NCI-H1417 treated with DMSO at 0.1 percent for 48 hours (cell line): ENCODE data around the gene MFSD1.
"Not testable (repeated sequence)": the region's sequence is repeated elsewhere in the genome, so short reads cannot be mapped to it uniquely, and the experiment has no call there.

Source experiments
- DNase-seq: peaks from one replicate; lab custom pipeline; 2025; lab: John Stamatoyannopoulos, UW

The MFSD1 gene

GRCh38 chr3:158775426-158776410 is 26.1 kb upstream of the MFSD1 start:
- DNase-seq = no peak

- no peak for DNase-seq
Measured at GRCh38 chr3:158776531-158776930, 25.3 kb upstream of the MFSD1 start.

GRCh38 chr3:158777161-158777873 is 24.5 kb upstream of the MFSD1 start:
- DNase-seq = no peak

GRCh38 chr3:158780766-158781165 is 21.1 kb upstream of the MFSD1 start:
- DNase-seq = no peak

- DNase-seq = no peak
Measured at GRCh38 chr3:158781191-158781590, 20.7 kb upstream of the MFSD1 start.

- no peak for DNase-seq
Measured at GRCh38 chr3:158781849-158782248, 20.0 kb upstream of the MFSD1 start.

- no peak for DNase-seq
Measured at GRCh38 chr3:158782283-158782989, 19.4 kb upstream of the MFSD1 start.

GRCh38 chr3:158783051-158783450 is 18.8 kb upstream of the MFSD1 start:
- DNase-seq = no peak

GRCh38 chr3:158785972-158786371 is 15.9 kb upstream of the MFSD1 start:
- no peak for DNase-seq

GRCh38 chr3:158788446-158788845 is 13.4 kb upstream of the MFSD1 start:
- no peak for DNase-seq

- no peak for DNase-seq
Measured at GRCh38 chr3:158789592-158789991, 12.3 kb upstream of the MFSD1 start.

- DNase-seq = peak; percentile 10
Measured at GRCh38 chr3:158790901-158791589, 10.8 kb upstream of the MFSD1 start.

- DNase-seq = not testable (repeated sequence)
Measured at GRCh38 chr3:158791590-158791920, 10.3 kb upstream of the MFSD1 start.

GRCh38 chr3:158792709-158793108 is 9.1 kb upstream of the MFSD1 start:
- DNase-seq = no peak

GRCh38 chr3:158794206-158794605 is 7.6 kb upstream of the MFSD1 start:
- DNase-seq = no peak

- no peak for DNase-seq
Measured at GRCh38 chr3:158794936-158795518, 6.8 kb upstream of the MFSD1 start.

- DNase-seq = peak; percentile 9
Measured at GRCh38 chr3:158801201-158801600, 653 bp upstream of the MFSD1 start.

- DNase-seq = no peak
Measured at GRCh38 chr3:158802409-158803268, 785 bp downstream of the MFSD1 start.

GRCh38 chr3:158804441-158804840 is 2.6 kb downstream of the MFSD1 start:
- DNase-seq = no peak

- DNase-seq = no peak
Measured at GRCh38 chr3:158808697-158809096, 6.8 kb downstream of the MFSD1 start.

GRCh38 chr3:158809642-158810041 is 7.8 kb downstream of the MFSD1 start:
- DNase-seq = no peak
